Activated CD4-positive, alpha-beta T cell treated with anti-CD3 and anti-CD28 coated beads for 36 hours (primary cell): ENCODE measurements around the gene RIMBP3B. TPM values are rescaled to one million over a fixed set of nuclear protein-coding genes. Genes with fewer than 3 reads are reported as not detected.
"Not testable (repeated sequence)": the region's sequence is repeated elsewhere in the genome, so short reads cannot be mapped to it uniquely, and the experiment has no call there.

ENCODE experiments used
- ATAC-seq: fragments of 200-7000 bp; cut with Tn5 transposase; one replicate; pipeline ENCODE4 v1.10.0; 2021; ENCODE audit warnings: mild to moderate bottlenecking, moderate library complexity
- CTCF ChIA-PET: fragments of 350-600 bp; sonication (Branson Sonifier 250); formaldehyde crosslinking; loops from one replicate; lab custom pipeline; 2021; ENCODE audit warnings: antibody characterized with exemption; lab: Charles Lee
- POLR2A ChIA-PET: fragments of 350-600 bp; sonication (Branson Sonifier 250); formaldehyde crosslinking; loops from one replicate; lab custom pipeline; 2021; ENCODE audit warnings: antibody characterized with exemption, inconsistent platforms; lab: Charles Lee
- DNase-seq: peaks from one replicate; pipeline ENCODE4 v3.0.0-alpha.2; 2020
- H3K27ac Mint-ChIP-seq: one replicate; pipeline ENCODE4 v1.8.0; 2021; ENCODE audit warnings: mixed read lengths
- H3K27me3 Mint-ChIP-seq: one replicate; pipeline ENCODE4 v1.8.0; 2021; ENCODE audit warnings: mixed read lengths
- H3K36me3 Mint-ChIP-seq: one replicate; pipeline ENCODE4 v1.8.0; 2021; ENCODE audit warnings: low read depth, mixed read lengths
- H3K4me1 Mint-ChIP-seq: one replicate; pipeline ENCODE4 v1.8.0; 2021; ENCODE audit warnings: mixed read lengths
- H3K4me3 Mint-ChIP-seq: one replicate; pipeline ENCODE4 v1.8.0; 2021; ENCODE audit warnings: mild to moderate bottlenecking, moderate library complexity, mixed read lengths
- H3K9me3 Mint-ChIP-seq: one replicate; pipeline ENCODE4 v1.8.0; 2021; ENCODE audit warnings: low read depth, mixed read lengths
- intact Hi-C, 2 experiments: fragments of 100-400 bp; cut with DNase I in 1 of 2; cut with micrococcal nuclease in 1 of 2; formaldehyde crosslinking; loops; one replicate each; pipeline versions ENCODE4 v1.14.2 to v1.15.1; 2022 to 2024; cut with DNase I, micrococcal nuclease
- total RNA-seq, 2 experiments: library from RNA; stranded (reverse); gene quantifications; one replicate each; pipeline ENCODE4 v1.2.3, GENCODE V29; 2021

The RIMBP3B gene, protein sequence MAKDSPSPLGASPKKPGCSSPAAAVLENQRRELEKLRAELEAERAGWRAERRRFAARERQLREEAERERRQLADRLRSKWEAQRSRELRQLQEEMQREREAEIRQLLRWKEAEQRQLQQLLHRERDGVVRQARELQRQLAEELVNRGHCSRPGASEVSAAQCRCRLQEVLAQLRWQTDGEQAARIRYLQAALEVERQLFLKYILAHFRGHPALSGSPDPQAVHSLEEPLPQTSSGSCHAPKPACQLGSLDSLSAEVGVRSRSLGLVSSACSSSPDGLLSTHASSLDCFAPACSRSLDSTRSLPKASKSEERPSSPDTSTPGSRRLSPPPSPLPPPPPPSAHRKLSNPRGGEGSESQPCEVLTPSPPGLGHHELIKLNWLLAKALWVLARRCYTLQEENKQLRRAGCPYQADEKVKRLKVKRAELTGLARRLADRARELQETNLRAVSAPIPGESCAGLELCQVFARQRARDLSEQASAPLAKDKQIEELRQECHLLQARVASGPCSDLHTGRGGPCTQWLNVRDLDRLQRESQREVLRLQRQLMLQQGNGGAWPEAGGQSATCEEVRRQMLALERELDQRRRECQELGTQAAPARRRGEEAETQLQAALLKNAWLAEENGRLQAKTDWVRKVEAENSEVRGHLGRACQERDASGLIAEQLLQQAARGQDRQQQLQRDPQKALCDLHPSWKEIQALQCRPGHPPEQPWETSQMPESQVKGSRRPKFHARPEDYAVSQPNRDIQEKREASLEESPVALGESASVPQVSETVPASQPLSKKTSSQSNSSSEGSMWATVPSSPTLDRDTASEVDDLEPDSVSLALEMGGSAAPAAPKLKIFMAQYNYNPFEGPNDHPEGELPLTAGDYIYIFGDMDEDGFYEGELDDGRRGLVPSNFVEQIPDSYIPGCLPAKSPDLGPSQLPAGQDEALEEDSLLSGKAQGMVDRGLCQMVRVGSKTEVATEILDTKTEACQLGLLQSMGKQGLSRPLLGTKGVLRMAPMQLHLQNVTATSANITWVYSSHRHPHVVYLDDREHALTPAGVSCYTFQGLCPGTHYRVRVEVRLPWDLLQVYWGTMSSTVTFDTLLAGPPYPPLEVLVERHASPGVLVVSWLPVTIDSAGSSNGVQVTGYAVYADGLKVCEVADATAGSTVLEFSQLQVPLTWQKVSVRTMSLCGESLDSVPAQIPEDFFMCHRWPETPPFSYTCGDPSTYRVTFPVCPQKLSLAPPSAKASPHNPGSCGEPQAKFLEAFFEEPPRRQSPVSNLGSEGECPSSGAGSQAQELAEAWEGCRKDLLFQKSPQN (N-terminal part only)
- under 1 TPM; 0.35 to 0.41 TPM for total RNA-seq

DNA sequence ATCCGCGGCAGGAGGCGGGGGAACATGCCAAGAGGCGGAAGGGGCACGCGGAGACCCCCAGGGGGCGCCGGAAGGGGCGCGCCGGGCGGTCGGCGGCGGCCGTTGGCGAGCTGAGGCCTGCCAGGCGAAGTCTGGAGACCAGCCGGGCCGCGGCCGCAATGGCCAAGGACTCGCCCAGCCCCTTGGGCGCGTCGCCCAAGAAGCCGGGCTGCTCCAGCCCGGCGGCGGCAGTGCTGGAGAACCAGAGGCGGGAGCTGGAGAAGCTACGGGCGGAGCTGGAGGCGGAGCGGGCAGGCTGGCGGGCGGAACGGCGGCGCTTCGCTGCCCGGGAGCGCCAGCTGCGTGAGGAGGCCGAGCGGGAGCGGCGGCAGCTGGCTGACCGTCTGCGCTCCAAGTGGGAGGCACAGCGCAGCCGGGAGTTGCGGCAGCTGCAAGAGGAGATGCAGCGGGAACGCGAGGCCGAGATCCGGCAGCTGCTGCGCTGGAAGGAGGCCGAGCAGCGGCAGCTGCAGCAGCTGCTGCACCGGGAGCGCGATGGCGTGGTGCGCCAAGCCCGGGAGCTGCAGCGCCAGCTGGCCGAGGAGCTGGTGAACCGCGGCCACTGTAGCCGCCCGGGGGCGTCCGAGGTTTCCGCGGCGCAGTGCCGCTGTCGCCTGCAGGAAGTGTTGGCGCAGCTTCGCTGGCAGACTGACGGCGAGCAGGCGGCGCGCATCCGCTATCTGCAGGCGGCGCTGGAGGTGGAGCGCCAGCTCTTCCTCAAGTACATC, at the start of gene RIMBP3B:
RIMBP3B (plus strand) TSS at position 51 of the 767 bp plus-strand sequence; CDS start at position 159, 108 bp downstream.
- CTCF ChIA-PET, intact Hi-C loops: not testable (repeated sequence)
- ATAC-seq: peak; percentile 86

DNA sequence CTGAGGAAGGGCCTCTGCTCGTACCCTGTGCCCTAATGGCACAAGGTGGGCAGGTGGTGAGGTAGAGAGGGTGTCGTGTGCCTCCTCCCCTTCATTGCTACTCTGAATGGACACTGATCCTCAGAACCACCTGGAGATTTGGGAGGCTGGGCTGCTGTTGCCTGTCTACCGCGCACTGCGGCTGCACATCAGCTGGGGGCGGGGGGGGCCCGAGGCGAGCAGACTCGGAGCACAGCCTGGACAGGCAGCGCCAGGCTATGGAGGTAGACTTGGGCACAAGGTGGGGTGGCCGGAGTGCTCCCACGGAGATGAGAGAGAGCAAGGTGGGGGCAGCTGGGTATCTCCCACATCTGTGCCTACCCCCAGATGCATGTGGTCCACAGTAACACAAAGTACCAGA, 26.0 kb upstream of the RIMBP3B start:
- DNase-seq, H3K4me3 Mint-ChIP-seq, ATAC-seq, intact Hi-C loops, CTCF ChIA-PET, H3K36me3 Mint-ChIP-seq, H3K27me3 Mint-ChIP-seq, H3K4me1 Mint-ChIP-seq, POLR2A ChIA-PET, H3K27ac Mint-ChIP-seq, H3K9me3 Mint-ChIP-seq: not testable (repeated sequence)

More for the DNA sequence above, at the start of gene RIMBP3B:
- H3K36me3 Mint-ChIP-seq, H3K4me1 Mint-ChIP-seq, H3K27ac Mint-ChIP-seq, H3K9me3 Mint-ChIP-seq, POLR2A ChIA-PET, H3K27me3 Mint-ChIP-seq, DNase-seq, H3K4me3 Mint-ChIP-seq: not testable (repeated sequence)

DNA sequence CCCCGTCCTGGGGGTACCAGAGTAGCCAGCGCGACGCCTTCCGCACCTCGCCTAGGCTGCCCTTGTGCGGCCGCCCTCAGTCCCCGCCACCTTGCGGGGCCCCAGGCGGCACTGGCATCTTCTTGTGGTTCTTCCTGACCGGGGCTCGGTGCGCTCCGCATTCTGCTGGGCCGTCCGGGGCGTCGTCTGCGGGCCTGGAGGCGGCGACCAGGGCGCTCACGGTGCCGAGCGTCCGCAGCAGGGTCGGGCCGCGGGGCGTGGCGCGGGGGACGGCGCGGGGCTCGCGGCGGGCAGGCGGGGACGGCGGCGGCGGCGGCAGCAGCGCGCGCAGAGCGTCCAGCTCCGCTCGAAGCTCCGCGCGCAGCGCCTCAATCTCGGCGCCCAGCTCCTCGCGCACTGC, 23.0 kb upstream of the RIMBP3B start:
- not testable (repeated sequence) for H3K36me3 Mint-ChIP-seq, H3K4me3 Mint-ChIP-seq

DNA sequence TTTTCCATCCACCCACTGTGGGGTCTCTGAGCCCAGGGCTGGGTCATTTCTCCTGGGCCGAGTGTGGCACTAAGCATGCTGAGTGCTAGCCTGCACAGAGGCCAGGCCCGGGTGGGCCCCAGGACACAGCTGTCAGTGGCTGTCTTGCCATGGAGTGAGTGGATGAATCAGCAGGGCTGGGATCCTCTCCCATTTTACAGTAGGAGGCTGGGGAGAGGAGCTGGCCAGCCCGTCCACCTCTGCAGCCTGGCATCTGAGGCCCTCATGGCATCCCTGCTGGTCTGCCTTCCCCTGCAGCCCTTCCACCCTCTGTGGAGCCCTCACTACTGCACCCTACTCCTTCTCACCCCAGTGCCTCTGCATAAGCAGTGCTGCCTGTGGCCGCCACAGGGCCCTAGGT, 21.1 kb upstream of the RIMBP3B start:
- H3K4me3 Mint-ChIP-seq, H3K4me1 Mint-ChIP-seq, POLR2A ChIA-PET, CTCF ChIA-PET, H3K36me3 Mint-ChIP-seq, H3K27me3 Mint-ChIP-seq, H3K9me3 Mint-ChIP-seq, ATAC-seq, DNase-seq, intact Hi-C loops, H3K27ac Mint-ChIP-seq: not testable (repeated sequence)

More for the DNA sequence above, 23.0 kb upstream of the RIMBP3B start:
- DNase-seq, CTCF ChIA-PET, ATAC-seq, intact Hi-C loops, H3K27ac Mint-ChIP-seq, POLR2A ChIA-PET, H3K9me3 Mint-ChIP-seq, H3K27me3 Mint-ChIP-seq, H3K4me1 Mint-ChIP-seq: not testable (repeated sequence)

DNA sequence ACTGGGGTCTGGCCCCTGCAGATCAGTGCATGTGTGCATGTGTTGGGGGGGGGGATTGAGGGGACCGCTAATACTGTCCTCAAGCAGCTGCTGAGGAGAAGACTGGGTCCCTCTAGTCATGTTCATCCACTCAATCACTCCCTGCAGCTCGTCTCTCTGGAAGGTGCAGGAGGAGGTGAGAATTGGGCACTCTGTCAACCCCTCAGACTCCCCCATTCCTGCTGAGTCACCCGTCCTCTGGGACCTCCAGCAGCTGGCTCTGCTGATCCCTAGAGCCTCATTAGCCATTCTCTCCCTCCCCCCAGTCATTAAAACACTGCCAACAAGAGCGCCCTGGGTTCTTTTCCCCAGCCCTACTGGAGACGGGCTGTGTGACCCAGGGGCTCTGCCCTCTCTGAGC, 20.5 kb upstream of the RIMBP3B start:
- ATAC-seq, H3K27ac Mint-ChIP-seq, H3K27me3 Mint-ChIP-seq, H3K4me3 Mint-ChIP-seq, intact Hi-C loops, POLR2A ChIA-PET, DNase-seq, H3K9me3 Mint-ChIP-seq, CTCF ChIA-PET, H3K36me3 Mint-ChIP-seq, H3K4me1 Mint-ChIP-seq: not testable (repeated sequence)

DNA sequence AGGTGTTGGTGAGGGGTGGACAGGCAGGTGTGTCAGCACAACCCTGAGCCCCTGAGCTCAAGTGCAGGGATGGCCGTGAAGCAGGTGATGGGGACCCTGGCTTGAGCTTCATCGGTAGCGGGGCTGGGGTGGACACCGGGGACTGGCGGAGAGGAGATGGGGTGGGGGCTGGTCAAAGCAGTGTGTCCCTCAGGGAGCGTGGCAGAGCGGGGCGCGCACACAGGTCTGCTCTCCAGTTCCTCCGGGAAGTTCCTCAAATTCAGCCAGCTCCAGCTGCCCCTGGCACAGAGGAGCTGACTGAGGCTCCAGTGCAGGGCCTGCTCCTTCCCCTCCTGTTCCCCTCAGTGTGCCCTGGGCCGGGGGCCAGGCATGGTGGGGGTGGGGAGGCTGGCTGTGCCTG, 19.7 kb upstream of the RIMBP3B start:
- DNase-seq, intact Hi-C loops, H3K27me3 Mint-ChIP-seq, POLR2A ChIA-PET, ATAC-seq, H3K27ac Mint-ChIP-seq, CTCF ChIA-PET, H3K9me3 Mint-ChIP-seq, H3K4me3 Mint-ChIP-seq, H3K4me1 Mint-ChIP-seq, H3K36me3 Mint-ChIP-seq: not testable (repeated sequence)

DNA sequence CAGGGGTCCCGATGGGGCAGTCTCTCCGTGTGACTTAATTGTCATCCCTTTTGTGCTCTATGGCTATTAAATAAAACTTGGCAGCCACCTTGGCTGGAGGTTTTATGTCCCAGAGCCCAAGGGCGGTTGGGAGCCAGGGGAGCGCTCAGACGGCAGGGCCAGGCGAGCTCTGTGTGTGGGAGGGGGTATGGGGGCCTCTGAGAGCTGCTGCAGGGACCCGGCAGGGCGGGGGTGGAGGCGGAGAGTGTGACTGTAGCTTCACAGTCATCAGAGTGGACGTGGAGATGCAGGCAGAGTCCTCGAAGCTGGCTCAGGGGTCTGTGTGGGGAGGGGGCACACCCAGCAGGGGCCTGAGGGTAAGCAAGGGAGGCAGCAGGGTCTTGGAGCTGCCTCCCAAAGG, 19.2 kb upstream of the RIMBP3B start:
- H3K36me3 Mint-ChIP-seq, H3K27me3 Mint-ChIP-seq, CTCF ChIA-PET, H3K4me1 Mint-ChIP-seq, DNase-seq, H3K27ac Mint-ChIP-seq, POLR2A ChIA-PET, intact Hi-C loops, H3K9me3 Mint-ChIP-seq, H3K4me3 Mint-ChIP-seq, ATAC-seq: not testable (repeated sequence)

DNA sequence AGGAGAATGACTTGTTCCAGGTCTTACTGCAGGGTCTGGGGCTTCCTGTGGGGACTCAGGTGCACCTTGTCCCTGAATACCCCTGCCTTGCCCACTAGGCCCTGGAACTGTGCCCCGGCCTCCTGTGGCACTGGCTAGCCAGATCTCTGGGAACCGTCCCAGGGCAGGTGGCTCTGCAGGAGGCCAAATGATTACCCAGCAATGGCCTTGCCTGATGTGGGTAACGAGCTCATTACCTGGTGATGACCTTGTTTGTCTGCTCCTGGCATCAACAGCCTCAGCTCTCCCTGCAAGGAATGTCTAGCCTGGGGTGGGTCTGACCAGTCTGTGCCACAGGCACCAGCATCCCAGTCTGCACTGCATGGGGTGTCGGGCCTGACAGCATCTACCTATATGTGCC, 18.2 kb upstream of the RIMBP3B start:
- H3K27ac Mint-ChIP-seq, ATAC-seq, intact Hi-C loops, DNase-seq, CTCF ChIA-PET, H3K36me3 Mint-ChIP-seq, H3K27me3 Mint-ChIP-seq, POLR2A ChIA-PET, H3K4me1 Mint-ChIP-seq, H3K4me3 Mint-ChIP-seq, H3K9me3 Mint-ChIP-seq: not testable (repeated sequence)

DNA sequence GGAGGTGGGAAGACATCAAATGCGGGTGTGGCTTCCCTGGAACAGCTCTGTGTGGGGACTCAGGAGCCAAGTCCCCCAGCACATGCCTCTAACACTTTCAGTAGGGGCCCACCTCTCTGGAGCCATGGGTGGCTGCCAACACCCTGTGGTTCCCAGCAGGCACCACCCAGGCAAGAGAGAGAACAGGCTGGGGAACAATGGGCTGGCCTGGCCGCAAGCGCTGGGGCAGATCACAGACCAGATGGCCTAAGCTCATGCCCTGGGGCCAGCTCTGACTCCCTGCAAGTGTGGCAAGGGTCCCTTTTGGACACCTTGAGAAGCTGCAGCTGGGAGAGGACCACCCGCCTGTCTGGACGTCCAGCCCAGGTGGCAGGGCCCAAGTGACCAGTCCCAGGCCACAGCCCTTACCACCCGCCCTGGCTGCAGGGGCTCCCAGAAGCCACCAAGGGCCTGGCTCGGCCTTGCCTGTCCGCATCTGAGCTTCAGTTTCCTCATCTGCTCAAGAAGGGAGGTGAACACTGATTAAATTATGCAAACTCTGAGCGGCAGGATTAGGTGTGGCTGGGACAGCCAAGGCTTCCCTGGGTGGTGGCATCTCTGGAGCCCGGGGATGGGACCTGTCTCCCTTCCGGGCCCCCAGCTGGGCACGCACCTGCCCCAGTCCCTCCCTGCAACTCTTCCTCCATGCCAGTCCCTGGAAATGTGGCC, 14.8 kb upstream of the RIMBP3B start:
- H3K9me3 Mint-ChIP-seq, H3K4me3 Mint-ChIP-seq, intact Hi-C loops, ATAC-seq, POLR2A ChIA-PET, H3K27ac Mint-ChIP-seq, H3K4me1 Mint-ChIP-seq, H3K36me3 Mint-ChIP-seq, H3K27me3 Mint-ChIP-seq, CTCF ChIA-PET, DNase-seq: not testable (repeated sequence)

DNA sequence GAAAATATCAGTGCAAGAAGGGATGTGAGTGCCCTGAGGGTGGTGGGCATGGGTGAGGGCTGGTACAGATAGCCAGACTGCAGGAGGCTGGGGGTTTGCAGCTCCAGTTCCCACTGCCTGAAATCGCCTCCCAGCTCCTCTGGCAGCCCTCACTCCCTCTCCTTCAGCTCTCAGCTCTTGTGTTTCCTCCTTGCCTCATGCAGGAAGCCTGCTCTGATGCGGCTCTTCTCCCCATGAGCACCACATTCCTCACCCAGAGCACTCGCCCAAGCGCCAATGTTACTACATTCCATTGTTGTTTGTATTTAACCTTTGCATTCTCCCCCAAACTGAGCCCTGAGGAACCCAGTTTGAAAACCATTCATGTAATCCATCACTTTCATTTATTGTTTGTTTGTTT, 7.7 kb upstream of the RIMBP3B start:
- H3K9me3 Mint-ChIP-seq, DNase-seq, CTCF ChIA-PET, POLR2A ChIA-PET, intact Hi-C loops, H3K4me3 Mint-ChIP-seq, H3K27me3 Mint-ChIP-seq, H3K36me3 Mint-ChIP-seq, ATAC-seq, H3K4me1 Mint-ChIP-seq, H3K27ac Mint-ChIP-seq: not testable (repeated sequence)
